Calu3 (cell line): ENCODE results near the gene POLD2. TPM values are rescaled to one million over a fixed set of nuclear protein-coding genes. Genes with fewer than 3 reads are reported as not detected.

Experiments used
- BruUV-seq: library from RNA; stranded (reverse); fragments of 400-500 nt; replicated peaks from 2 replicates; lab custom pipeline; 2021; lab: Mats Ljungman, UMichigan
- CTCF ChIA-PET: fragments of 300-600 bp; sonication (Branson Sonifier 250); formaldehyde crosslinking; loops from one replicate; lab custom pipeline; 2022; ENCODE audit warnings: antibody characterized with exemption; lab: Charles Lee
- DNase-seq: peaks from one replicate; pipeline ENCODE4 v3.0.0; 2022
- H3K27ac Mint-ChIP-seq: one replicate; pipeline ENCODE4 v1.8.0; 2022; ENCODE audit warnings: mixed read lengths; ENCODE audit not compliant: unreplicated experiment
- H3K27me3 Mint-ChIP-seq: one replicate; pipeline ENCODE4 v1.8.0; 2022; ENCODE audit warnings: mixed read lengths; ENCODE audit not compliant: unreplicated experiment
- H3K36me3 Mint-ChIP-seq: one replicate; pipeline ENCODE4 v1.8.0; 2022; ENCODE audit warnings: mild to moderate bottlenecking, moderate library complexity, mixed read lengths; ENCODE audit not compliant: insufficient read depth, unreplicated experiment
- H3K4me1 Mint-ChIP-seq: one replicate; pipeline ENCODE4 v1.8.0; 2022; ENCODE audit warnings: mild to moderate bottlenecking, low read depth, mixed read lengths; ENCODE audit not compliant: unreplicated experiment
- H3K4me3 Mint-ChIP-seq: one replicate; pipeline ENCODE4 v1.8.0; 2022; ENCODE audit warnings: mild to moderate bottlenecking, low read depth, moderate library complexity, mixed read lengths; ENCODE audit not compliant: unreplicated experiment
- H3K9me3 Mint-ChIP-seq: one replicate; pipeline ENCODE4 v1.8.0; 2022; ENCODE audit warnings: low read depth, mixed read lengths; ENCODE audit not compliant: unreplicated experiment
- intact Hi-C: fragments of 100-400 bp; cut with micrococcal nuclease; formaldehyde crosslinking; loops from one replicate; pipeline ENCODE4 v1.10.0; 2022; ENCODE audit not compliant: unreplicated experiment
- total RNA-seq: library from RNA; stranded (reverse); gene quantifications from 2 replicates; pipeline ENCODE4 v1.2.3, GENCODE V29; 2022
- TF ChIP-seq, protein P1 (sequence below): fragments of 200-600 bp; IDR thresholded peaks from one replicate; pipeline ENCODE4 v1.8.0; 2022; ENCODE audit warnings: antibody characterized with exemption; ENCODE audit not compliant: unreplicated experiment

The POLD2 gene
- total RNA-seq, 1 experiment from 2014 or later, result 237 TPM

- CTCF ChIA-PET, result interaction anchor here (0.7 kb wide), 2 partner anchors 17 to 53 kb away, joined by 4 read pairs; no protein-coding TSS in a partner anchor
These were observed 18.2 kb downstream of the POLD2 start for GRCh38 chr7:44104860-44105771.

GRCh38 chr7:44103923-44104859 is 19.2 kb downstream of the POLD2 start, which contains the start of gene AEBP1:
Gene AEBP1, plus strand, starts transcription at chr7:44104345. Its CDS starts 321 bp downstream, at chr7:44104666.
- no peak within 1 kb of the TSS for H3K4me3 Mint-ChIP-seq
- DNase-seq, result no peak
- TF ChIP-seq, protein P1, sequence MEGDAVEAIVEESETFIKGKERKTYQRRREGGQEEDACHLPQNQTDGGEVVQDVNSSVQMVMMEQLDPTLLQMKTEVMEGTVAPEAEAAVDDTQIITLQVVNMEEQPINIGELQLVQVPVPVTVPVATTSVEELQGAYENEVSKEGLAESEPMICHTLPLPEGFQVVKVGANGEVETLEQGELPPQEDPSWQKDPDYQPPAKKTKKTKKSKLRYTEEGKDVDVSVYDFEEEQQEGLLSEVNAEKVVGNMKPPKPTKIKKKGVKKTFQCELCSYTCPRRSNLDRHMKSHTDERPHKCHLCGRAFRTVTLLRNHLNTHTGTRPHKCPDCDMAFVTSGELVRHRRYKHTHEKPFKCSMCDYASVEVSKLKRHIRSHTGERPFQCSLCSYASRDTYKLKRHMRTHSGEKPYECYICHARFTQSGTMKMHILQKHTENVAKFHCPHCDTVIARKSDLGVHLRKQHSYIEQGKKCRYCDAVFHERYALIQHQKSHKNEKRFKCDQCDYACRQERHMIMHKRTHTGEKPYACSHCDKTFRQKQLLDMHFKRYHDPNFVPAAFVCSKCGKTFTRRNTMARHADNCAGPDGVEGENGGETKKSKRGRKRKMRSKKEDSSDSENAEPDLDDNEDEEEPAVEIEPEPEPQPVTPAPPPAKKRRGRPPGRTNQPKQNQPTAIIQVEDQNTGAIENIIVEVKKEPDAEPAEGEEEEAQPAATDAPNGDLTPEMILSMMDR, result no peak
- H3K27ac Mint-ChIP-seq, result no peak within 1 kb of the TSS
- no TSS peak for BruUV-seq
- peaks cover 6% of the 10 kb centered on the region for H3K4me1 Mint-ChIP-seq
- CTCF ChIA-PET, result interaction anchor here (0.7 kb wide), 1 partner anchor 54 kb away, joined by 4 read pairs; no protein-coding TSS in a partner anchor
- intact Hi-C loops, result no loop called here
- H3K27me3 Mint-ChIP-seq, result peaks cover 66% of the 10 kb centered on the region
- H3K9me3 Mint-ChIP-seq, result no peaks in the 10 kb centered on the region
- no peaks in the 10 kb centered on the region for H3K36me3 Mint-ChIP-seq

More at GRCh38 chr7:44104860-44105771, 18.2 kb downstream of the POLD2 start:
- Mint-ChIP-seq H3K4me1 (peaks cover 6% of the 10 kb centered on the region), H3K27ac (no peak overlapping the region), H3K27me3 (peaks cover 73% of the 10 kb centered on the region), H3K36me3 (no peaks in the 10 kb centered on the region), H3K4me3 (no peak overlapping the region), H3K9me3 (no peaks in the 10 kb centered on the region)
- intact Hi-C loops, result no loop called here
- TF ChIP-seq, protein P1, result no peak
- BruUV-seq, result no TSS peak
- no peak for DNase-seq

DNA sequence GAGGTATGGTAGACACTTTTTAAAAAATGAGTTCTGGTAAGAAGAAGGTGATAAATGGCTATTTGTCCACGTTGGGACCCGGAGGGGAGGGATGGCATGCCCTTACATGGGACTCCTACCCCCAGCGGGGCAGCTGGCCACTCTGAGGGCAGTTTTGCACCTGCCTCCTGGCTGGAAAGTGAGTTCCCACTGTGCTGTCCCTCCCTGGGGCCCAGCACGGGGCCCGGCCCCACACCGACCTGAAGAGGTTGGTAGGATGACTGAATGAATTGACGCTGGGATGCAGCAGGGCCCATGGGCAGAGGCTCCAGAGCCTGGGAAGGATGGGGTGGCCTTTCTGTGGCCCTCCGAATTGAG is 19.8 kb downstream of the POLD2 start:
- Mint-ChIP-seq H3K4me1 (peaks cover 6% of the 10 kb centered on the region), H3K27me3 (peaks cover 60% of the 10 kb centered on the region), H3K9me3 (no peaks in the 10 kb centered on the region), H3K4me3 (no peak overlapping the region), H3K36me3 (no peaks in the 10 kb centered on the region), H3K27ac (no peak overlapping the region)
- CTCF ChIA-PET, result interaction anchor here (1.0 kb wide), 1 partner anchor 22 kb away, joined by 6 read pairs; no protein-coding TSS in a partner anchor
- DNase-seq, result no peak
- TF ChIP-seq, protein P1, result no peak
- no TSS peak for BruUV-seq
- intact Hi-C loops, result no loop called here
